GM12801 (cell line): ENCODE results near the gene ARL6IP6.

Experiments
- TF ChIP-seq, protein P1 (sequence below): IDR thresholded peaks from one replicate; pipeline ENCODE4 v1.5.1; 2011; ENCODE audit warnings: control low read depth; ENCODE audit not compliant: insufficient read length; ENCODE audit errors: extremely low read depth

ARL6IP6 gene

DNA sequence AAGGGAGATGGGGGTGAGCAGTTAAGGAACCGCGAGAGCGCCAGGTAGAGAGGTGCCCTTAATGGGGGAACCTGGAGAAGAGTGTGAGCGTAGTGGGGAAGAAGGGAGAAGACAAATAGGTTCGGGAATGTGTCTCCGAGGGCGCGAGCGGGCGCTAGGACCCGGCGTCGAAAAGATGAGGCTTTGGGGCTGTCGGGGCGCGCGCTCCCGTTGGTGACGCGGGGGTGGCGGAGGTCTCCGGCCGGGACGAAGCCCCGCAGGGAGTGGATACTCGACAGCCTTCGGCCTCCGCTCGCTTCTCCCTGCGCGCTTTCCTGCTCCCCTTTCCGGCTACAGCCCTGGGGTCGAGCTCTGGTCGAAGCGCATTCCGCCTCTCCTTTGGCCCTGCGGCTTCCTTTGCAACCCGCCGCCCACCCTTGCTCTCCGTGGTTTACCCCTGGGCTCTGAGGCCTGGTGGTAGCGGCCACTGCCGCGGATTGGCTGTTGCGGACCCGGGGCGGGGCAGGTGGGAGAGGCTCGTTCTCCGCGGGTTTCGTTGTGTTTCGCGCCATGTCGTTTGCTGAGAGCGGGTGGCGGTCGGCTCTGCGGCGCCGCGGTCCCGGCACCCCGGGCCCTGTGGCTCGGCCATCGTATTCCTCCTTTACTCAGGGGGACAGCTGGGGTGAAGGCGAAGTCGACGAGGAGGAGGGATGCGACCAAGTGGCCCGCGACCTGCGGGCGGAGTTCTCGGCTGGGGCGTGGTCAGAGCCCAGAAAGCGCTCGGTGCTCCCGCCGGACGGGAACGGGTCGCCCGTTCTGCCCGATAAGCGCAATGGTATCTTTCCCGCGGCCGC lies at the start of gene ARL6IP6:
ARL6IP6 (plus strand) TSS at position 545 of the 833 bp plus-strand sequence; CDS start at position 550, 5 bp downstream.
- TF ChIP-seq, protein P1, sequence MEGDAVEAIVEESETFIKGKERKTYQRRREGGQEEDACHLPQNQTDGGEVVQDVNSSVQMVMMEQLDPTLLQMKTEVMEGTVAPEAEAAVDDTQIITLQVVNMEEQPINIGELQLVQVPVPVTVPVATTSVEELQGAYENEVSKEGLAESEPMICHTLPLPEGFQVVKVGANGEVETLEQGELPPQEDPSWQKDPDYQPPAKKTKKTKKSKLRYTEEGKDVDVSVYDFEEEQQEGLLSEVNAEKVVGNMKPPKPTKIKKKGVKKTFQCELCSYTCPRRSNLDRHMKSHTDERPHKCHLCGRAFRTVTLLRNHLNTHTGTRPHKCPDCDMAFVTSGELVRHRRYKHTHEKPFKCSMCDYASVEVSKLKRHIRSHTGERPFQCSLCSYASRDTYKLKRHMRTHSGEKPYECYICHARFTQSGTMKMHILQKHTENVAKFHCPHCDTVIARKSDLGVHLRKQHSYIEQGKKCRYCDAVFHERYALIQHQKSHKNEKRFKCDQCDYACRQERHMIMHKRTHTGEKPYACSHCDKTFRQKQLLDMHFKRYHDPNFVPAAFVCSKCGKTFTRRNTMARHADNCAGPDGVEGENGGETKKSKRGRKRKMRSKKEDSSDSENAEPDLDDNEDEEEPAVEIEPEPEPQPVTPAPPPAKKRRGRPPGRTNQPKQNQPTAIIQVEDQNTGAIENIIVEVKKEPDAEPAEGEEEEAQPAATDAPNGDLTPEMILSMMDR: no peak

DNA sequence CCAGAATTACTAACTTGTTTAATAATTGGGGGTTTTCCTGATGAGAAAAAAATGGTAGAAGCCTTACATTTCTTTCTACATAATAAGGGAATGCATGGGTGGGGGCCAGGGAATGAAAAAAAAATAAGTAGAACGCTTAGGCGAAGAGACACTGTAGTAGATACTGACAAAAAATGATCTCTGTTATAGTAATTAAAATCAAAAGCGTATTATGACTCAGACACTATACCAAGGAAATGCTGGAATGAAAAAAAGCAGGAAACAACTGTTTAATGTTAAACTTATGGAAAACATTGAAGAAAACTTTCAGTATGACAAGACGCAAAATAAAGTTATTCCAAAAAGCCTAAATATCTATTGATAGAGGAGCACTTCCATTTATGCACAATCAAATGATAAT lies 44.1 kb upstream of the ARL6IP6 start:
- TF ChIP-seq, protein P1: no peak

DNA sequence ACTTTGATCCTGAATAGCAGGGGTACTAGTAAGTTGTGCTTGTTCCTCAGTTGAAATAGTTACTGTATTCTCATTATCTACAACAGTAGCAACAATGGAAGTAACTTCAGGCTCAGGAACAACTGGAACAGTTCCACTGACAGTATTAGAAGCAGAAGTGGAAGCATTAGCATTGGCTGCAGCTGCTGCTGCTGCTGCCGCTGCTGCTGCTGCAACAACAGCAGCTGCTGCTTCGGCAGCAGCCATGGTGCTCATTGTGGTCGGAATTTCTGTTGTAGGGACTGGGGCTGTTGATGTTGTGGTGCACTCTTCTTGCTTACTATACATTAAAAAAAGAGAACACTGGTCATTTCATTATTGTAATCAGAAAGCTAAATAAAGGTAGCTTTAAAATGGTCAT lies 42.0 kb upstream of the ARL6IP6 start:
- TF ChIP-seq, protein P1: no peak

DNA sequence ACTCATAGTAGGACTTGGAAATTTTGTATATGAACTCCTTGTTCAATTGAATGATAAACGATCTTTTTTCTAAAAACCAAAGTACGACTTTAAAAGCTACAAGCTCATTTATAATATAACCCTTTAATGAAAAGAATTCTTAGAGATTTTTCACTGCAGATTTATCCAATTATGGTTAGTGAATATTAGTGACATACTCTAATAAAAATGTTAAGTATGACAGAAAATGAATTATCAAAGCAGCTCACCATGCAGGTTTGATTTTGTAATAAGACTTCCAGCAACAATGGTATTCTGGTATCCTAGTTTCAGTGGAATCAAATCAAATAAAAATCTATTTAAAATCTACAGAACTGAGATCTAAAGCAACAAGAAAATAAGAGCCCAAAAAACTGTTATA lies 39.6 kb upstream of the ARL6IP6 start:
- TF ChIP-seq, protein P1: no peak

DNA sequence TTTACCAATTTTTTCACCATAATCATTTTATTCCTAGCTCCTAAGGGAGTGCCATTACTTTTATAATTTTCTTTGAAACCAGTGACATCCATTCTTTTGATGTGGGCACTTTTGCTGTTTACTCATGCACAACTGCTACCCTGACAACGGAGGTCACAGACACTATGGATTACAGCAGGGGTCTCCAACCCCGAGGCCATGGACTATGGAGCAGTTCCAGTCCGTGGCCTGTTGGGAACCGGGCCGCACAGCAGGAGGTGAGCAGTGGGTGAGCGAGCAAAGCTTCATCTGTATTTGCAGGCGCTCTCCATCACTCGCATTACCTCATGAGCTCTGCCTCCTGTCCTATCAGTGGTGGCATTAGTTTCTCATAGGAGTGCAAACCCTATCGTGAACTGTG lies 35.8 kb upstream of the ARL6IP6 start:
- TF ChIP-seq, protein P1: no peak

DNA sequence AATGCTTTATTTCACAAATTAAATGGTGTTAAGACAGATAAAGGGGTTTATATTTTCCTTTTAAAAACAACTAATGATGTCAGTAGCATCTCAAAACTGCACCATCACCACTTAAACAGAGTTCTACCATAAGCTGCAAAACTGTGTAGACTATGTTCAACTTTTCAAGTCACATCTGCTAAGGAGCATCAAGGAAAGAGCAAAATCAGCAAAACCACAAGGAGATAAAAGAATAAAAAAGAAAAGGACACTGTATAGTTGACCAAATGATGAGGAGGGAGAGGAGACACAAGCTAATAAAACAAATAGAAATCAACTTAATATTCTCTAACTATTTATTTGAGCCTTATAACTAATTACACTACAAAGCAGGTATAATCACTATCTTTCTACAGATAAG lies 35.0 kb upstream of the ARL6IP6 start:
- TF ChIP-seq, protein P1: no peak

DNA sequence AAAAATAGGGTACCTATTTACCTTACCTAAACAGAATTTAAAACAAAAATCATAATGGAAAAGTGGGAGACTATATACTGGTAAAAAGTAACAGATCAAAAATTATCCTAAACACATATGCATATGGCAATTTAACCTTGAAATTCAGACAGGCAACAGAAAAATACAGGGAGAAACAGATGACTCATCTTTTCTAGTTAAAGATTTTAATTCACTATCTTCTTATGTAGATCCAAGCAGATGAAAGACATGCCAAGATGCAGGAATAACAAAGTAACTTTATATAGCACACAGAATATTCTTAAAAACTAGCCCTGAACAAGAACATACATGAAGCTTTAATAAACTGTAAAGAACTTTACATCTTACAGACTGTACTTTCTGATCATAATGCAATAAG lies 32.1 kb upstream of the ARL6IP6 start:
- TF ChIP-seq, protein P1: no peak

DNA sequence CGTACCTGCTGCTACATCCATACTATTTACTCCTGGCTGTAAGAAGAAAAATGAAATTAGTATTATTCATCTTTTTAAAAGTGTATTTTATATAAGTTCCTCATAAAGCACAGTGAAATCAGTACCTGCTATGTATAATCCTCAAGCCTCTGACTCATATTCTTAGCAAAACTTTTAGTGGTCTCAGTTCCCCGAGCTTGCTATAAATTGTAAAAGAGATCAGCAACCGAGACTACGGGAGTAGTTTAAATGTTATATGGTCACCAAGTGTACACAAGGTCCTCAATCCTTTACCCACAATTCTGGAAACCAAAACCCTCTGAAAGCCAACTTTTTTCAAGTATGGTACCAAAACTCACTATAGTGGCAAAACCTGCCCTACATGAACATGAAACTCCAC lies 25.4 kb upstream of the ARL6IP6 start:
- TF ChIP-seq, protein P1: no peak
